WTC11 (cell line): ENCODE results near the gene PLPPR3. TPM values are rescaled to one million over a fixed set of nuclear protein-coding genes. Genes with fewer than 3 reads are reported as not detected.

Experiments used
- ATAC-seq: fragments of 200-7000 bp; cut with Tn5 transposase; 2 replicates; pipeline ENCODE4 v1.10.0; 2021; ENCODE audit warnings: mild to moderate bottlenecking, moderate library complexity
- CTCF ChIA-PET: fragments of 300-600 bp; sonication (Branson Sonifier 250); formaldehyde crosslinking; loops from one replicate; lab custom pipeline; 2021; ENCODE audit warnings: antibody characterized with exemption; lab: Charles Lee
- POLR2A ChIA-PET: fragments of 350-600 bp; sonication (Branson Sonifier 250); formaldehyde crosslinking; loops from one replicate; lab custom pipeline; 2021; ENCODE audit warnings: antibody characterized with exemption; lab: Charles Lee
- DNase-seq: peaks from one replicate; pipeline ENCODE4 v3.0.0; 2021; ENCODE audit warnings: low spot score
- H3K27ac Mint-ChIP-seq: 2 replicates; pipeline ENCODE4 v1.8.0; 2021; ENCODE audit warnings: mixed read lengths
- H3K27me3 Mint-ChIP-seq: 2 replicates; pipeline ENCODE4 v1.8.0; 2021; ENCODE audit warnings: low read depth, mild to moderate bottlenecking, moderate library complexity, mixed read lengths
- H3K36me3 Mint-ChIP-seq: 2 replicates; pipeline ENCODE4 v1.8.0; 2021; ENCODE audit warnings: mixed read lengths
- H3K4me1 Mint-ChIP-seq: 2 replicates; pipeline ENCODE4 v1.8.0; 2022; ENCODE audit warnings: mixed read lengths
- H3K4me3 Mint-ChIP-seq: 2 replicates; pipeline ENCODE4 v1.8.0; 2021; ENCODE audit warnings: mild to moderate bottlenecking, moderate library complexity, mixed read lengths
- H3K9me3 Mint-ChIP-seq: 2 replicates; pipeline ENCODE4 v1.8.0; 2021; ENCODE audit warnings: mixed read lengths
- ATF3 ChIP-seq: sonication (generic); formaldehyde crosslinking; conservative IDR thresholded peaks from 2 replicates; pipeline ENCODE4 v1.8.1; 2022; ENCODE audit warnings: mild to moderate bottlenecking, missing genetic modification reagents
- ERG ChIP-seq: fragments of 250-450 bp; sonication (Bioruptor Pico); IDR thresholded peaks from 2 replicates; pipeline ENCODE4 v1.8.0; 2021; ENCODE audit warnings: mild to moderate bottlenecking
- NFYB ChIP-seq: sonication (generic); formaldehyde crosslinking; conservative IDR thresholded peaks from 2 replicates; pipeline ENCODE4 v1.8.0; 2022; ENCODE audit warnings: low read depth, missing genetic modification reagents
- PREB ChIP-seq: sonication (generic); formaldehyde crosslinking; IDR thresholded peaks from 2 replicates; pipeline ENCODE4 v1.8.1; 2022; ENCODE audit warnings: mild to moderate bottlenecking, missing genetic modification reagents, moderate library complexity, borderline replicate concordance
- PRRX2 ChIP-seq: fragments of 250-450 bp; sonication (Bioruptor Pico); IDR thresholded peaks from 2 replicates; pipeline ENCODE4 v1.8.0; 2021; ENCODE audit warnings: mild to moderate bottlenecking
- SMAD4 ChIP-seq: sonication (generic); formaldehyde crosslinking; IDR thresholded peaks from 2 replicates; pipeline ENCODE4 v1.8.0; 2022; ENCODE audit warnings: mild to moderate bottlenecking, missing genetic modification reagents
- USF1 ChIP-seq: sonication (generic); formaldehyde crosslinking; IDR thresholded peaks from 2 replicates; pipeline ENCODE4 v1.8.0; 2022; ENCODE audit warnings: mild to moderate bottlenecking, missing genetic modification reagents
- USF2 ChIP-seq: sonication (generic); formaldehyde crosslinking; IDR thresholded peaks from 2 replicates; pipeline ENCODE4 v1.8.1; 2023; ENCODE audit warnings: mild to moderate bottlenecking, missing genetic modification reagents, moderate library complexity
- ZNF532 ChIP-seq: fragments of 250-450 bp; sonication (Bioruptor Pico); IDR thresholded peaks from 2 replicates; pipeline ENCODE4 v1.9.0; 2021; ENCODE audit warnings: mild to moderate bottlenecking, borderline replicate concordance
- ZNF671 ChIP-seq: fragments of 250-450 bp; sonication (Bioruptor Pico); IDR thresholded peaks from 2 replicates; pipeline ENCODE4 v1.8.0; 2021; ENCODE audit warnings: mild to moderate bottlenecking
- total RNA-seq: library from RNA; stranded (reverse); gene quantifications from 3 replicates; pipeline ENCODE4 v1.2.3, GENCODE V29; 2021
- TF ChIP-seq, protein P1 (sequence below): sonication (generic); formaldehyde crosslinking; IDR thresholded peaks from 2 replicates; pipeline ENCODE4 v1.8.0; 2022; ENCODE audit warnings: missing genetic modification reagents
- TF ChIP-seq, protein P2 (sequence below): sonication (generic); formaldehyde crosslinking; IDR thresholded peaks from 2 replicates; pipeline ENCODE4 v1.8.1; 2023; ENCODE audit warnings: mild to moderate bottlenecking, missing genetic modification reagents, moderate library complexity
- TF ChIP-seq, protein P3 (sequence below): sonication (generic); formaldehyde crosslinking; IDR thresholded peaks from 2 replicates; pipeline ENCODE4 v1.8.0; 2023; ENCODE audit warnings: mild to moderate bottlenecking, missing genetic modification reagents

Gene PLPPR3
- total RNA-seq, 1 experiment from 2014 or later = 60.6 TPM

GRCh38 chr19:807627-808422, 13.9 kb downstream of the PLPPR3 start (continued):
- TF ChIP-seq ERG (CRISPR knock-in tag) (no peak), PRRX2 (no peak), USF2 (CRISPR knock-in tag) (no peak), NFYB (CRISPR knock-in tag) (no peak)
- TF ChIP-seq, protein P1, sequence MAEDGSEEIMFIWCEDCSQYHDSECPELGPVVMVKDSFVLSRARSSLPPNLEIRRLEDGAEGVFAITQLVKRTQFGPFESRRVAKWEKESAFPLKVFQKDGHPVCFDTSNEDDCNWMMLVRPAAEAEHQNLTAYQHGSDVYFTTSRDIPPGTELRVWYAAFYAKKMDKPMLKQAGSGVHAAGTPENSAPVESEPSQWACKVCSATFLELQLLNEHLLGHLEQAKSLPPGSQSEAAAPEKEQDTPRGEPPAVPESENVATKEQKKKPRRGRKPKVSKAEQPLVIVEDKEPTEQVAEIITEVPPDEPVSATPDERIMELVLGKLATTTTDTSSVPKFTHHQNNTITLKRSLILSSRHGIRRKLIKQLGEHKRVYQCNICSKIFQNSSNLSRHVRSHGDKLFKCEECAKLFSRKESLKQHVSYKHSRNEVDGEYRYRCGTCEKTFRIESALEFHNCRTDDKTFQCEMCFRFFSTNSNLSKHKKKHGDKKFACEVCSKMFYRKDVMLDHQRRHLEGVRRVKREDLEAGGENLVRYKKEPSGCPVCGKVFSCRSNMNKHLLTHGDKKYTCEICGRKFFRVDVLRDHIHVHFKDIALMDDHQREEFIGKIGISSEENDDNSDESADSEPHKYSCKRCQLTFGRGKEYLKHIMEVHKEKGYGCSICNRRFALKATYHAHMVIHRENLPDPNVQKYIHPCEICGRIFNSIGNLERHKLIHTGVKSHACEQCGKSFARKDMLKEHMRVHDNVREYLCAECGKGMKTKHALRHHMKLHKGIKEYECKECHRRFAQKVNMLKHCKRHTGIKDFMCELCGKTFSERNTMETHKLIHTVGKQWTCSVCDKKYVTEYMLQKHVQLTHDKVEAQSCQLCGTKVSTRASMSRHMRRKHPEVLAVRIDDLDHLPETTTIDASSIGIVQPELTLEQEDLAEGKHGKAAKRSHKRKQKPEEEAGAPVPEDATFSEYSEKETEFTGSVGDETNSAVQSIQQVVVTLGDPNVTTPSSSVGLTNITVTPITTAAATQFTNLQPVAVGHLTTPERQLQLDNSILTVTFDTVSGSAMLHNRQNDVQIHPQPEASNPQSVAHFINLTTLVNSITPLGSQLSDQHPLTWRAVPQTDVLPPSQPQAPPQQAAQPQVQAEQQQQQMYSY (CRISPR knock-in tag) = no peak

DNA sequence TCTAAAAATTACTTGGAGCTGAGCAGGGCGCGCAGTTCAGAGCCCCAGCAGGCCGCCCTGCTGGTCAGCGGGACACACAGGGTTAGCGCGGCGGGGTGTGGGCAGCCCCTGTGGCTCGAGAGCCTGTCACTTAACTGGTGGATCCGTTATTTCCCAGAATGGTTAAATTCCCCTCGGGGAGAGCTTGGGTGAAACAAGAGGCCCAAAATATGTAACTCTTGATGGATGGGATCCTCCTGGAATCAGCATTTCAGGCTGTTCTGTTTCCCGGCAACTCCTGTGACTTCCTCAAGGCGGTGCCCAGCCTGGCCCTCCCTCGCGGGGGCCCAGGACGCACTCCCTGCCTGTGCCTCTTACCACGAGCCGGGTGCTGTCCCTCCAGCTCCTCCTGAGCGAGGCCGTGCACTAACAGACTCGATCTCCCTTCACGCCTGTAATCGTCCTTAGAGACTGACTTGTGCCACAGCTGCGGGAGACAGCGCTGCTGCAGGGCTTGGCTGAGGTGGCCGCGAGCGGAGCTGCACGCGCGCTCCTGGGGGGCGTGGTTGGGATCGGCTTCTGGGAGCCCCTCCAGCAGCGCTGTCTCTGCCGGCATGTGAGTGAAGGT, 14.8 kb downstream of the PLPPR3 start:
- no peak for DNase-seq
- Mint-ChIP-seq H3K27ac (peak overlapping the region; percentile 57; the same call in 1 of the 2 replicates), H3K27me3 (no peaks in the 10 kb centered on the region), H3K4me3 (no peak overlapping the region), H3K9me3 (no peaks in the 10 kb centered on the region), H3K4me1 (peaks cover 14% of the 10 kb centered on the region), H3K36me3 (peaks cover 60% of the 10 kb centered on the region)
- ChIA-PET CTCF (interaction anchor here (1.4 kb wide), 1 partner anchor 34 kb away, joined by 3 read pairs; no protein-coding TSS in a partner anchor), POLR2A (no interaction called here)
- TF ChIP-seq PREB (CRISPR knock-in tag) = no peak
- TF ChIP-seq, protein P2, sequence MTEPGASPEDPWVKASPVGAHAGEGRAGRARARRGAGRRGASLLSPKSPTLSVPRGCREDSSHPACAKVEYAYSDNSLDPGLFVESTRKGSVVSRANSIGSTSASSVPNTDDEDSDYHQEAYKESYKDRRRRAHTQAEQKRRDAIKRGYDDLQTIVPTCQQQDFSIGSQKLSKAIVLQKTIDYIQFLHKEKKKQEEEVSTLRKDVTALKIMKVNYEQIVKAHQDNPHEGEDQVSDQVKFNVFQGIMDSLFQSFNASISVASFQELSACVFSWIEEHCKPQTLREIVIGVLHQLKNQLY (CRISPR knock-in tag) = no peak
- TF ChIP-seq USF1 = no peak
- no peak for TF ChIP-seq ZNF671 (CRISPR knock-in tag)
- no peak for TF ChIP-seq ATF3 (CRISPR knock-in tag)
- TF ChIP-seq ZNF532 (CRISPR knock-in tag) = no peak
- TF ChIP-seq SMAD4 = no peak
- TF ChIP-seq, protein P3, sequence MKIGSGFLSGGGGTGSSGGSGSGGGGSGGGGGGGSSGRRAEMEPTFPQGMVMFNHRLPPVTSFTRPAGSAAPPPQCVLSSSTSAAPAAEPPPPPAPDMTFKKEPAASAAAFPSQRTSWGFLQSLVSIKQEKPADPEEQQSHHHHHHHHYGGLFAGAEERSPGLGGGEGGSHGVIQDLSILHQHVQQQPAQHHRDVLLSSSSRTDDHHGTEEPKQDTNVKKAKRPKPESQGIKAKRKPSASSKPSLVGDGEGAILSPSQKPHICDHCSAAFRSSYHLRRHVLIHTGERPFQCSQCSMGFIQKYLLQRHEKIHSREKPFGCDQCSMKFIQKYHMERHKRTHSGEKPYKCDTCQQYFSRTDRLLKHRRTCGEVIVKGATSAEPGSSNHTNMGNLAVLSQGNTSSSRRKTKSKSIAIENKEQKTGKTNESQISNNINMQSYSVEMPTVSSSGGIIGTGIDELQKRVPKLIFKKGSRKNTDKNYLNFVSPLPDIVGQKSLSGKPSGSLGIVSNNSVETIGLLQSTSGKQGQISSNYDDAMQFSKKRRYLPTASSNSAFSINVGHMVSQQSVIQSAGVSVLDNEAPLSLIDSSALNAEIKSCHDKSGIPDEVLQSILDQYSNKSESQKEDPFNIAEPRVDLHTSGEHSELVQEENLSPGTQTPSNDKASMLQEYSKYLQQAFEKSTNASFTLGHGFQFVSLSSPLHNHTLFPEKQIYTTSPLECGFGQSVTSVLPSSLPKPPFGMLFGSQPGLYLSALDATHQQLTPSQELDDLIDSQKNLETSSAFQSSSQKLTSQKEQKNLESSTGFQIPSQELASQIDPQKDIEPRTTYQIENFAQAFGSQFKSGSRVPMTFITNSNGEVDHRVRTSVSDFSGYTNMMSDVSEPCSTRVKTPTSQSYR (CRISPR knock-in tag) = no peak
- ATAC-seq = no peak
